K562 (cell line): Measurements from ENCODE around the gene NMT1. TPM values are rescaled to one million over a fixed set of nuclear protein-coding genes. Genes with fewer than 3 reads are reported as not detected.
A peak's percentile ranks its signal among the peaks of the same experiment; 100 is the strongest.

Experiments
- CREBBP ChIP-seq: IDR thresholded peaks from one replicate; pipeline ENCODE4 v1.6.1; 2012; ENCODE audit warnings: low read depth, mild to moderate bottlenecking, control low read depth, inconsistent platforms, low read length
- ILF3 ChIP-seq: fragments of 450-650 bp; IDR thresholded peaks from 2 replicates; pipeline ENCODE4 v1.6.1; 2018; ENCODE audit warnings: antibody characterized with exemption, mild to moderate bottlenecking, moderate library complexity, borderline replicate concordance
- MAFG ChIP-seq: fragments of 450-650 bp; conservative IDR thresholded peaks from 2 replicates; pipeline ENCODE4 v1.6.1; 2016; ENCODE audit warnings: missing genetic modification characterization, missing compliant biosample characterization
- NBN ChIP-seq: fragments of 450-650 bp; IDR thresholded peaks from 2 replicates; pipeline ENCODE4 v1.6.1; 2016; ENCODE audit warnings: low read depth, mild to moderate bottlenecking
- NFRKB ChIP-seq: fragments of 450-650 bp; IDR thresholded peaks from 2 replicates; pipeline ENCODE4 v1.6.1; 2016; ENCODE audit warnings: low read depth
- PCBP2 ChIP-seq: fragments of 200-400 bp; formaldehyde crosslinking; IDR thresholded peaks from 2 replicates; pipeline ENCODE4 v1.6.1; 2018; ENCODE audit warnings: low read length, low read depth, mild to moderate bottlenecking, moderate library complexity; ENCODE audit not compliant: poor library complexity, severe bottlenecking
- POLR2H ChIP-seq: IDR thresholded peaks from 2 replicates; pipeline ENCODE4 v1.6.1; 2016; ENCODE audit warnings: missing genetic modification characterization, low read depth, mild to moderate bottlenecking, control low read depth, missing compliant biosample characterization, moderate library complexity
- PTTG1 ChIP-seq: fragments of 450-650 bp; IDR thresholded peaks from 2 replicates; pipeline ENCODE4 v1.6.1; 2016; ENCODE audit warnings: low read depth, mild to moderate bottlenecking, missing genetic modification characterization, missing compliant biosample characterization
- RBM17 ChIP-seq: fragments of 200-400 bp; formaldehyde crosslinking; IDR thresholded peaks from 2 replicates; pipeline ENCODE4 v1.6.1; 2017; ENCODE audit warnings: low read depth, mild to moderate bottlenecking, low read length, borderline replicate concordance
- RUNX1 ChIP-seq: sonication (generic); IDR thresholded peaks from 2 replicates; pipeline ENCODE4 v1.6.1; 2016; ENCODE audit warnings: antibody characterized with exemption, low read depth
- TCF7 ChIP-seq: sonication (generic); IDR thresholded peaks from 2 replicates; pipeline ENCODE4 v1.6.1; 2016; ENCODE audit warnings: antibody characterized with exemption, borderline replicate concordance
- THAP12 ChIP-seq: fragments of 250-450 bp; sonication (Bioruptor Pico); IDR thresholded peaks from 2 replicates; pipeline ENCODE4 v1.9.0; 2021; ENCODE audit warnings: mild to moderate bottlenecking, inconsistent platforms
- ZBTB8A ChIP-seq: fragments of 450-650 bp; IDR thresholded peaks from 2 replicates; pipeline ENCODE4 v1.6.1; 2018; ENCODE audit warnings: mild to moderate bottlenecking, moderate library complexity; ENCODE audit not compliant: partially characterized antibody
- ZNF224 ChIP-seq: sonication (generic); formaldehyde crosslinking; IDR thresholded peaks from 2 replicates; pipeline ENCODE4 v1.8.0; 2022; ENCODE audit warnings: mild to moderate bottlenecking, missing genetic modification reagents
- polyA plus RNA-seq, 8 experiments: library from polyadenylated mRNA; depleted of rRNA in 4 of 8; stranded (reverse) in 5 of 8; unstranded in 3 of 8; fragments of >200 nt; fragmentation: Nextera tagmentation in 2 of 8; fragmentation: Illumina TruSeq in 1 of 8; extraction: Ambion mirVana in 2 of 8; extraction: Trizol in 1 of 8; gene quantifications; 2 replicates each; pipeline versions ENCODE4 v1.2.1 to v1.2.3, GENCODE V29; 2011 to 2014; ENCODE audit warnings: inconsistent platforms in 1 of 8, missing spikeins in 1 of 8
- total RNA-seq, 7 experiments: library from RNA; depleted of rRNA in 6 of 7; stranded (reverse); fragments of >200 nt in 6 of 7; fragmentation: Illumina TruSeq in 2 of 7; extraction: Trizol in 2 of 7; gene quantifications; 2 replicates each; pipeline versions ENCODE4 v1.2.1 to v1.2.3, GENCODE V29; 2011 to 2021; ENCODE audit warnings: low replicate concordance in 1 of 7
- TF ChIP-seq, protein P1 (sequence below): fragments of 450-650 bp; IDR thresholded peaks from 2 replicates; pipeline ENCODE4 v1.6.1; 2016; ENCODE audit warnings: mild to moderate bottlenecking
- TF ChIP-seq, protein P2 (sequence below): fragments of 450-650 bp; formaldehyde crosslinking; conservative IDR thresholded peaks from 2 replicates; pipeline ENCODE4 v1.4.0; 2022; ENCODE audit warnings: mild to moderate bottlenecking, missing genetic modification characterization
- TF ChIP-seq, protein P3 (sequence below): fragments of 250-450 bp; sonication (Bioruptor Pico); IDR thresholded peaks from 2 replicates; pipeline ENCODE4 v1.5.0; 2021
- TF ChIP-seq, protein P4 (sequence below): fragments of 200-800 bp; sonication (Bioruptor generic); IDR thresholded peaks from 2 replicates; pipeline ENCODE4 v1.6.1; 2017; ENCODE audit warnings: missing genetic modification characterization, missing compliant biosample characterization

The NMT1 gene
- total and polyA plus RNA-seq, 9 of the 15 experiments (the other 6 are each of a cell fraction or from before 2014, with no cell fraction given), result 86.7 to 569 (median 213) TPM

DNA sequence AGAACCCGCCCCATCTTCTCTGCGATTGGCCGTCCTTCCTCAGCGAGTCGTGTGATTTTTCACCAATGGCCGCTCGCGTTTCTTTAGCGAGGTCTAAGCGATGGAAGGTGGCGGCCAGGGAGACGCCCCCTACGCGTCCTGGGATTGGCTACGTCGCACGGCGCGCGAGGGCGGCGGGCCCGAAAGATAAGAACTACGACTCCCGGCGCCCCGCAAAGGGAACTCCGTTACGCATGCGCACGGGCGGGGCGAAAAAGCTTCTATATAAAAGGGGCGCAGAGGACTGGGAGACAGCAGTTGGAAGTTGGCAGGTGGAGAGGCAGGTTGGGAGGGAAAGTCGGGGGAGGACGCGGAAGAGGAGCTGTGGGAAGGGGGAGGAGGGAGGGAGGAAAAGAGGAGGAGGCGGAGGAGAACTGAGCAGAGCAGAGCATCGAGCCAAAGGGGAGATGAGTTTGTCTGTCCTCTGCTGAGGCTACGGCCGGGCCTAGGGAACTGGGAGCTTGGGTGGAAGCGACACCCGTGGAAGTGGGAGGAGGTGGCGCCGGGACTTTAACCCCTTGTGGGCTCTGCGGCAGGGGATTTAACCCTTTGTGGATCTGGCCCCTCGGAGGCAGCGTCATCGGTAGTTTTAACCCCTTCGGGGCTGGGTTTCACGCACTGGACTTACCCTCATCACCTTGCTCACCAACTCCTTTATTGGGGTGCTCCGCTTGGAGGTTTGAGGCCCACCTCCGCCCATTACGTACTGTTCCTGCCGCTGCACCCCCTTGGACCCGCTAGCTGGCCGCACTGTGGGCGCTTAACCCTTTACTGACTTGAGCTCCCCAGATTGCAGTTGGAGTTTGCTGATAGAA, 87.3 kb downstream of the NMT1 start, which contains the start of gene HEXIM1 (continued):
- TF ChIP-seq, protein P1, sequence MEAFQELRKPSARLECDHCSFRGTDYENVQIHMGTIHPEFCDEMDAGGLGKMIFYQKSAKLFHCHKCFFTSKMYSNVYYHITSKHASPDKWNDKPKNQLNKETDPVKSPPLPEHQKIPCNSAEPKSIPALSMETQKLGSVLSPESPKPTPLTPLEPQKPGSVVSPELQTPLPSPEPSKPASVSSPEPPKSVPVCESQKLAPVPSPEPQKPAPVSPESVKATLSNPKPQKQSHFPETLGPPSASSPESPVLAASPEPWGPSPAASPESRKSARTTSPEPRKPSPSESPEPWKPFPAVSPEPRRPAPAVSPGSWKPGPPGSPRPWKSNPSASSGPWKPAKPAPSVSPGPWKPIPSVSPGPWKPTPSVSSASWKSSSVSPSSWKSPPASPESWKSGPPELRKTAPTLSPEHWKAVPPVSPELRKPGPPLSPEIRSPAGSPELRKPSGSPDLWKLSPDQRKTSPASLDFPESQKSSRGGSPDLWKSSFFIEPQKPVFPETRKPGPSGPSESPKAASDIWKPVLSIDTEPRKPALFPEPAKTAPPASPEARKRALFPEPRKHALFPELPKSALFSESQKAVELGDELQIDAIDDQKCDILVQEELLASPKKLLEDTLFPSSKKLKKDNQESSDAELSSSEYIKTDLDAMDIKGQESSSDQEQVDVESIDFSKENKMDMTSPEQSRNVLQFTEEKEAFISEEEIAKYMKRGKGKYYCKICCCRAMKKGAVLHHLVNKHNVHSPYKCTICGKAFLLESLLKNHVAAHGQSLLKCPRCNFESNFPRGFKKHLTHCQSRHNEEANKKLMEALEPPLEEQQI, result no peak
- TF ChIP-seq, protein P2, sequence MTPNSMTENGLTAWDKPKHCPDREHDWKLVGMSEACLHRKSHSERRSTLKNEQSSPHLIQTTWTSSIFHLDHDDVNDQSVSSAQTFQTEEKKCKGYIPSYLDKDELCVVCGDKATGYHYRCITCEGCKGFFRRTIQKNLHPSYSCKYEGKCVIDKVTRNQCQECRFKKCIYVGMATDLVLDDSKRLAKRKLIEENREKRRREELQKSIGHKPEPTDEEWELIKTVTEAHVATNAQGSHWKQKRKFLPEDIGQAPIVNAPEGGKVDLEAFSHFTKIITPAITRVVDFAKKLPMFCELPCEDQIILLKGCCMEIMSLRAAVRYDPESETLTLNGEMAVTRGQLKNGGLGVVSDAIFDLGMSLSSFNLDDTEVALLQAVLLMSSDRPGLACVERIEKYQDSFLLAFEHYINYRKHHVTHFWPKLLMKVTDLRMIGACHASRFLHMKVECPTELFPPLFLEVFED (CRISPR knock-in tag), result peak; percentile 100
- TF ChIP-seq PTTG1 (no peak), TCF7 (peak; percentile 60; the same call in 1 of the 2 replicates), NBN (peak; percentile 97), ZBTB8A (no peak), NFRKB (peak; percentile 84), ILF3 (peak; percentile 99), CREBBP (peak; percentile 53), RUNX1 (0 out of 2 replicates have a peak, but pooled peaks have one; percentile 75), THAP12 (CRISPR knock-in tag) (peak; percentile 97), MAFG (tag) (no peak), ZNF224 (CRISPR knock-in tag) (no peak), POLR2H (tag) (peak; percentile 99), RBM17 (no peak), PCBP2 (peak; percentile 85)
- TF ChIP-seq, protein P3, sequence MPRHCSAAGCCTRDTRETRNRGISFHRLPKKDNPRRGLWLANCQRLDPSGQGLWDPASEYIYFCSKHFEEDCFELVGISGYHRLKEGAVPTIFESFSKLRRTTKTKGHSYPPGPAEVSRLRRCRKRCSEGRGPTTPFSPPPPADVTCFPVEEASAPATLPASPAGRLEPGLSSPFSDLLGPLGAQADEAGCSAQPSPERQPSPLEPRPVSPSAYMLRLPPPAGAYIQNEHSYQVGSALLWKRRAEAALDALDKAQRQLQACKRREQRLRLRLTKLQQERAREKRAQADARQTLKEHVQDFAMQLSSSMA (CRISPR knock-in tag), result peak; percentile 87; the same call in 1 of the 2 replicates
- TF ChIP-seq, protein P4, sequence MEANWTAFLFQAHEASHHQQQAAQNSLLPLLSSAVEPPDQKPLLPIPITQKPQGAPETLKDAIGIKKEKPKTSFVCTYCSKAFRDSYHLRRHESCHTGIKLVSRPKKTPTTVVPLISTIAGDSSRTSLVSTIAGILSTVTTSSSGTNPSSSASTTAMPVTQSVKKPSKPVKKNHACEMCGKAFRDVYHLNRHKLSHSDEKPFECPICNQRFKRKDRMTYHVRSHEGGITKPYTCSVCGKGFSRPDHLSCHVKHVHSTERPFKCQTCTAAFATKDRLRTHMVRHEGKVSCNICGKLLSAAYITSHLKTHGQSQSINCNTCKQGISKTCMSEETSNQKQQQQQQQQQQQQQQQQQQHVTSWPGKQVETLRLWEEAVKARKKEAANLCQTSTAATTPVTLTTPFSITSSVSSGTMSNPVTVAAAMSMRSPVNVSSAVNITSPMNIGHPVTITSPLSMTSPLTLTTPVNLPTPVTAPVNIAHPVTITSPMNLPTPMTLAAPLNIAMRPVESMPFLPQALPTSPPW (CRISPR knock-in tag), result peak; percentile 95
